ENCODE measurements around the gene LRRC10B.

Gene LRRC10B

DNA sequence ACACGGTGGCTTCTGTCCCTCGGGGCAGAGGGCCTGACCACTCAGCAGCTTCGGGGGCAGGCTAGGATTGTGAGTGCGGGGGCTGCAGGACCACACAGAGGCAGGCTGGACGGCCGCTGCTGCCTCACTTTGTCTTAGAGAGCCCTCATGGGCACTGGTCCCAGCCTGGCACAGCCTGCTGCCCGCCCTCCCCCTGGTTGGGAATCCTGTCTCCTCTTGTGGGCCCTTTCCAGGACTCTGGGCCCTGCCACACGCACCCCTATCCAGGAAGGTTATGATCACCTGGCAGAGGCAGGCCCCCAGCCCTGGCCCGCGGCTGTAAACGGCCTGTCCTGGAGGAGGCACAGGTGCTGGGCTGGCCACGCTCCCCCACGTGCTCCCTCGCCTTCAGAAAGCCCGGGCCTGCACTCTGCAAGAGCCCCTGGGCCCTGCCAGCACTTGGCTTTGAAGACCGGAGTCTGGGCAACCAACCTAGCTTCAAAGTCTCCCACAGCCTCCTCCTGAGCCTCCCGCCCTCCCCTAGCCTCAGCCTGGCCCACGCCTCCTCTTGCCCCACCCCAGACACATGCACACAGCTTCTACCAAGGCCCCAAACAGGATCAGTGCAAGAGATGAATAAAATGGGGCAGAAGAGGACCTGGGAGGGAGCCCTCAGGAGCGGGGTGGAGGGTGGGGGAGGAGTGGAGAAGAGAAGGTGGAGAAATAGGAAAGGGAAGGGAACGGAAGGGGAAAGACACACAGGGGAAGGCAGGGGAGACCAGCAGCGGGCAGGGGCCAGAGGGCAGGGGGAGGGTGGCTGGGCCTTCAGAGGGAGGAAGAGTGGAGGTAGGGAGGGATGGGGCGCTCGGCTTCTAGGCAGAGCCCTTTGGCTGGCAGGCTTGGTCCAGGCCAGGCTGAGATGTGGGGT lies 41.4 kb downstream of the LRRC10B start:
- no peak for DNase-seq

DNA sequence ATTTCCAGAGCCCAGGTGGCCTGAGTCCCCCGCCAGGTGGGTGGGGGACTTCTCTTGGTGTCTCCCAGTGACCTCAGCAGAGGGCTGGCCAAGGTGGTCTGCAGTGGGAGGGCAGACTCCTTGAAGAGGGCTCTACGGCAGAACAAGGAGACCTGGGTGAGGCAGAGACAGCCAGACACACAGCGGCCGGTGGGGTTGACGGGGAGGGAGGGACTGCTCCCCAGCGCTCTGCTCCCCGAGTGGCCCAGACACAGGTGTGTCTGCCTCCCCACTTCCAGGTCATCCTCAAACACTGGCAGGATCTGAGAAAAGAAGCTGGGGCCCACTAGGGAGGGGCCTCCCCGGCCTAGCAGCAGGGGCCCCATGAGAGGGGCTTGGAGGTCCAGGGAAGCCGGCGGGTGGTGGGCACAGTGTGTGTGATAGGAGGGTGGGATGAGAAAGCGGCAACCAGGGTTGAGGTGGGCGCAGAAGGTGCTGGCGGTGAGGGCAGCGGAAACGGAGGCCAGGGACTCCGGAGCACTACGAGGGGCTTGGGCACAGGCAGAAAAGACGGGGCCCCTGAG lies 42.2 kb downstream of the LRRC10B start:
- DNase-seq: no peak

DNA sequence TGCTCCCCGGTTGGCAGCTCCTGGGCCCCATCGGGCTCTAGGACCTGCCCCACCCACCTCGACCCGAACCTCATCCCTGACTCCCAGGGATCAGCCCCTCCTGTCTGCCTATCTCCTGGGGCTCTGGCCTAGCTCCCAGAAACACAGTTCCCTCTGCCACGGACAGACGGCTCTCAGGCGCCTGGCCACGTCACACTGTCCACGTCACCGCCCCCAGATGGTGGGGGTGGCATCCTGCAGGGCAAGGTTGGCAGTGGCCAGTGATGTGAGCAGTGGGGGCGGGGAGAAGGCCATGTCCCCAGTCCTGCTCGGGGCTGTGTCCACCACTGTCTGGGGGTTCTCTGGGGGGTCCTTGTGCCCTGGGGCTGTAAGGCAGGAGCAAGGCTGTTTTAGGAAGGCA lies 43.1 kb downstream of the LRRC10B start:
- no peak for DNase-seq

DNA sequence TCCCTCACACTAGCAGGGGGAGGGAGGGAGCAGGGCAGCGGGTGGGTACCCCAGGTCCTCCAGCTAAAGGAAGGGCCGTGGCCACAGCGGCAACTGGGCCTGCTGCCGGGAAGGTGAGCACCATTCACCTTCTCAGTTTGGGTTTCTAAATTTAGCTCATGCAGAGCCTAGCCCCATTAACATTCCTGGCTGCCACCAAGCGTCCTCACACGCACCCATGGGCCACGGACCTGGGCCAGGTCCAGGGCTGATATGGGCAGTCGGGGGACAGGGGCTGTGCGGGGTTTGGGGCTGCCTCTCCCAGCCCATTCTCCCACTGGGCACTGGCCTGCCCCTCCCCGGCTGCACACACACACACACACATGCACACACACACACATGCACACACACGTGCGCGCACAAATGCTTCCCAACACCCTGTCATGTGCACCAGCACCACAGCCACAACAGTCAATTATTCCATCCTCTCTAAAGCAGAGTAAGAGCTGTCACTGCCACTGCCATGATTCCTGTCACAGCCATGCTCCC lies 43.6 kb downstream of the LRRC10B start:
- DNase-seq: no peak

DNA sequence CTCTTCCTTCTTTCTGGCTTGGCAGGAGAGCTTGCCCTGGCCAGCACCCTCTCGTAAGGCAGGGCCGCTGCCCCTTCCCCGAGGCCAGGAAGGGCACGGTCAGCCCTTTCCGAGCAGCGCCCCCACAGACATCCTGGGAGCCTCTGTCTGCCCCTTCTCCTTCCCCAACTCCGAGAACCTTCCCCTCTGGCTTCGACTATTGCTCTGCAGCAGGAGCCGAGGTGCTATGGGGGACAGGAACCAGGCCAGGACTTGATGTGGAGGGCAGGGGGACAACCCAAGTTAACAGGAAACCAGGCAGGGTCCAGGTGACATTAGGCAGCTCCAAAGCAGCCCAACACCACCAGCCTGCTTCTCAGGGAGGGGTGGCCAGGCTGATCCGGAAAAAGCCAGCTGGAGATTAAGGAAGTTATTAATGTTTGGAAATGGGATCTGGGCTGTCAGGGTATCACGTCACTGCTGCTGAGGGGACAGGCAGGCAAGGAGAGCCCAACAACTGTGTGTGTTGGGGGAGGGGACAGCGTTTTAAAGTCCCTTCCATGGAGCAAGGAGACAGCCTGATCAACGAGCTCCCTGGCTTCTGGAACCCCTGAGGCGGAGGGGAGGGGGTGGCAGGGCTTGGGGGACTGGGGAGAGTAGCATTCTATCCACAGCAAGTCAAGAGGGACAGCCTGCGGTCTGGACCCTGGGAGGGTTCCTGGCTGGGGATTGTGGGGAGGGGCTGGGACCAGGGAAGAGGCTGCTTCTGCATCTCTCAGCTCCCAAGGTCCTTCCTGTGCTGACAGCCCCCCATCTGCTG lies 45.0 kb downstream of the LRRC10B start:
- DNase-seq: no peak

DNA sequence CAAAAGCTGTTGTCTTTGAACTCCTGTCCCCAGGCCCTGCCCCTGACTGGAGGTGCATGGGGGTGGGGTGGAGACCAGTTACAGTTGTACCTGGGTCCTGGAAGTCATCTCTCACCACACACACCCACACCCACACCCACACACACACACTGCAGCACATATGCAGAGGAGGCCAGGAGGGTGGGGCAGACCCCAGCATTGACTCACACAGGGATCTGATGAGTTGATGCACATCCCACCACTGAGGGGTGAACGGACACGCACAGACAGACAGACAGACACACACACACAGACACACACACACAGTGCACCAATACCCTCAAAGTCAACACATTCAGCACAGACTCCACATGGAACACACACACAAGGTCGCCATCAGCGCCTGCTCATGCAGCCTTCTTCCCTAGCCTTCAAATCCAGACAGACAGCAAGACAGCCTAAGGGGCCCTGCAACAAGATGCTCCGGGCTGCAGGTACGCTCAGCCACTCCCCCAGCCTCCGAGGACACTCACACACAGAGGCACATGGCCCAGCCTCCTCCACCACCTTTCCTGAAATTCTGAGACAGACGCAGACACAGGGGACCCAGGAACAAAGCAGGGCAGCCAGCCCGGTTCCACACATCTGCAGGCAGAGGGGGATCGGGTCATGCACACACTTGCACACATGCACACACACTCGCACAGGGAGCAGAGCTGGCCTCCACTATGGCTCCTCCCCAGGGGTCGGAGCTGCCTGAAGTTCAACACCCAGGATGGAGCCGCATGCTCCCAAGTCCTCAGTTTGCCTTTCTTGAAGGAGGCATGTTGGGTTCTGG lies 45.8 kb downstream of the LRRC10B start:
- no peak for DNase-seq

DNA sequence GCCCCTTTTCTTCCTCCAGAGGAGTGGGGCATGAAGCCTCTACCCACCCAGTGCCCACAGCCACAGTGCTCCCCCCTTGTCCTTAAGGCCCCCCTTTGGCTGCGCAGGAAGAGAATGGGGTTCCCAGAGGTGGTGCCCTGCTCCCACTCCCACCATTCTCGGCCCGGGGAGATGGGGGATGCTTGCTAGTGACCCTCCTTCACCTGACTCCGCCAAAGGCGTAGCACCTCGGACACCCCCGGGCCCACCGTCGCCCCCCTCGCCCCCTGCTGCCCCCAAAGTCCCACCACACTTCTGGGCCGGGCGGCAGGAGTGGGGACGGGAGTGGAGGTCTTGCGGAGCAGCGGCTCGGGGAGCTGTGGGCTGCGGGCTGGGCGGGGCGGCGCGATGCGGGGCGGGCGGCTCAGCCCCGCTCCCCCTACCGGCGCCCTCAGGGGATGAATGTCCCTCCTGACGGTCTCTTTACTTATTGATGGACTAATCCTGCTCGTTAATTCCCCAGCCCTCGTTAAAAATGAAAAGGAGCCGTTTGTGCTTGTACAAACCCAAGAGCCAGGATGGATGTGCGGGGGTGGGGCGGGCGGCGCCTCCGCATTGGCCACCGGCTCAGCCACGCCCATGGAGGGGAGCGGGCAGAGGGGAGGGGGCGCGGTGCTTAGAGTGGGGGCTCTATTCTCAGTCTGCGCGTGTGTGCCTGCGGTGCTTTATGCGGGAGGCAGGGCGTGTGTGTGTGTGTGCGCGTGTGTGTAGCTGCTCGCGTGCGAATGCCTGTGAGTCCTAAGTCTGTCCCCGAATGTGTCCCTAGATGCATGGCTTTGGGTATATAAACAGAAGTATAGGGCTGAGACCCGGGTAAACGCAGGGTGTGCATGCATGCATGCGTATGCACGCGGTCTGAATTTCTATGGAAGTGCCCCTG lies 46.8 kb downstream of the LRRC10B start:
- DNase-seq: no peak

DNA sequence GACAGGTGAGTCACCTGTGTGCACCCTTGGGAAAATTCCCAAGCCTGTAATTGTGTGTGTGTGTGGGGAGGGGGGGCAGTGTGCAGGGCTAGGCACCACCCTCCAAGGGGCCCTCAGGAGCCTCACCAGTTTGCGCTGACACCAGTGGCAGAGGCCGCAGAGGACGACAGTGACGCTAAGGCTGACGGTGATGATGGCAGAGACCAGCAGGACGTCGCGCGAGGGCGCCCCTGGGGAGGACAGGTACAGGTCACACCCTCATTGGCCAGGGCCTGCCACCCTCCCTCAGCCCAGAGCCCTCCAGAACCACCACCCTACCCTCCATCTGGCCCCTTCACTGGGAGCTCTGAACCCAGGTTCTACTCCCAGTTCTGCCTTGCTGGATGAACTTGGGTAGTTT lies 47.4 kb downstream of the LRRC10B start:
- DNase-seq: no peak

DNA sequence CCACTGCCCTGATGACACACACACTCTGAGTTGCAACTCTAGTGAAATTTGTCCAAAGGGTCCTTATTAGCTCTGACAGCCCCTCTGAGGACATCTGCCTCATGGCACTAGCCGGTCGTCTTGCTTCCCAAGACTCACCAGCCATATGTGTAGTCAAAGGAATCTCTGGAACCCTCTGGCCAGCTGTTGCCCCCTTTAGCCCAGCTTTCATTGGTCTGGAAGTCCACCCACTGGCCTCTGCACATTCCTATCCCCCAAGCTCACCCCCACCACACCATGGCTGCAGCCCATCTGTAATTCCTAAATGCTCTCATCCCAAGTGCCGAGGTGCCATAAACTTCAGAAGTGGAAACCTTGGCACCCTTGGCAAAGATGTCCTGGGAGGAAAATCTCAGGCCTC lies 48.1 kb downstream of the LRRC10B start:
- DNase-seq: no peak
